ENCODE results near the gene TMIGD1.

DNA sequence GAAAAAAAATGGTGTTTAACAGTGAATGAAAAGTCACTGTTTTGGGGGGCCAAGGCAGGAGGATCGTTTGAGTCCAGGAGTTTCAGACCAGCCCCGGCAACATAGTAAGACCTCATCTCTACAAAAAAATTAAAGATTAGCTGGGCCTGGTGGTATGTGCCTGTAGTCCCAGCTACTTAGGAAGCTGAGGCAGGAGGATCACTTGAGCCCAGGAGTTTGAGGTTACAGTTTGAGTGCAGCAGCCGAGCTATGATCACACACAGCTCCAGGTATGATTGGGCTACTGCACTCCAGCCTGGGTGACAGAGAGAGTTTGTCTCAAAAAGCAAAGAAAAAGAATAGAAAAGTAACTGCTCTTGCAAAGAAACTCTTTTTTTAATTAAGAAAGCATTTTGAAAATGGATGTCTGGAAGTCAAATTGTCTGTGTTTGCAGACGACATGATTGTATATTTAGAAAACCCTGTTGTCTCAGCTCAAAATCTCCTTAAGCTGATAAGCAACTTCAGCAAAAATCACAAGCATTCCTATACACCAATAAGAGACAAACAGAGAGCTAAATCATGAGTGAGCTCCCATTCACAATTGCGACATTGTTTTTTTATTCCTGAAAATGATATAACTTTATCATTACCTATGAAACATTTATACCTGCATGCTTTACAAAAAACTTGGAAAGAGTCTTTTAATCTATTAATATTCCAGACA, 24.4 kb upstream of the TMIGD1 start:
- TF ChIP-seq, protein P1, sequence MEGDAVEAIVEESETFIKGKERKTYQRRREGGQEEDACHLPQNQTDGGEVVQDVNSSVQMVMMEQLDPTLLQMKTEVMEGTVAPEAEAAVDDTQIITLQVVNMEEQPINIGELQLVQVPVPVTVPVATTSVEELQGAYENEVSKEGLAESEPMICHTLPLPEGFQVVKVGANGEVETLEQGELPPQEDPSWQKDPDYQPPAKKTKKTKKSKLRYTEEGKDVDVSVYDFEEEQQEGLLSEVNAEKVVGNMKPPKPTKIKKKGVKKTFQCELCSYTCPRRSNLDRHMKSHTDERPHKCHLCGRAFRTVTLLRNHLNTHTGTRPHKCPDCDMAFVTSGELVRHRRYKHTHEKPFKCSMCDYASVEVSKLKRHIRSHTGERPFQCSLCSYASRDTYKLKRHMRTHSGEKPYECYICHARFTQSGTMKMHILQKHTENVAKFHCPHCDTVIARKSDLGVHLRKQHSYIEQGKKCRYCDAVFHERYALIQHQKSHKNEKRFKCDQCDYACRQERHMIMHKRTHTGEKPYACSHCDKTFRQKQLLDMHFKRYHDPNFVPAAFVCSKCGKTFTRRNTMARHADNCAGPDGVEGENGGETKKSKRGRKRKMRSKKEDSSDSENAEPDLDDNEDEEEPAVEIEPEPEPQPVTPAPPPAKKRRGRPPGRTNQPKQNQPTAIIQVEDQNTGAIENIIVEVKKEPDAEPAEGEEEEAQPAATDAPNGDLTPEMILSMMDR (IDR thresholded peaks at IDR 0.05), result no peak
- TF ChIP-seq POLR2A (IDR thresholded peaks at IDR 0.05), result no peak
